K562 (cell line): ENCODE data around the gene TRPV5. TPM values are rescaled to one million over a fixed set of nuclear protein-coding genes. Genes with fewer than 3 reads are reported as not detected.

Experiments
- ATAC-seq: fragments of 200-7000 bp; cut with Tn5 transposase; 3 replicates; pipeline ENCODE4 v1.9.1; 2020; ENCODE audit warnings: moderate library complexity
- BruUV-seq: library from RNA; stranded (reverse); fragments of 400-500 nt; replicated peaks from 2 replicates; lab custom pipeline; 2021; lab: Mats Ljungman, UMichigan
- CTCF ChIA-PET: fragments of 300-600 bp; formaldehyde crosslinking; extraction: SDS; loops from one replicate; lab custom pipeline; 2021; ENCODE audit warnings: low intra/inter-chr PET ratio; lab: Yijun Ruan, JAX
- POLR2A ChIA-PET: fragments of 300-600, 350-650 bp; sonication (Branson Sonifier 250); formaldehyde crosslinking; extraction: SDS; loops from one replicate; lab custom pipeline; 2021; ENCODE audit warnings: antibody characterized with exemption, inconsistent platforms; lab: Yijun Ruan, JAX
- DNase-seq, 4 experiments: peaks; one replicate each; pipeline versions ENCODE4 v3.0.0 to v3.0.0-alpha.2; 2011 to 2018; ENCODE audit warnings: low spot score in 3 of 4, mixed read lengths in 3 of 4; ENCODE audit errors: extremely low read depth in 1 of 4
- FAIRE-seq: peaks from 2 replicates; lab custom pipeline; 2011; peaks lifted over from hg19 to GRCh38; lab: Jason Lieb, UNC
- H2AFZ ChIP-seq: 2 replicates; pipeline ENCODE4 v1.6.0; 2011; ENCODE audit warnings: low read depth, low read length, control low read depth, inconsistent platforms
- H3K27ac ChIP-seq: fragments of 200-600 bp; 3 replicates; pipeline ENCODE4 v1.8.0; 2011; ENCODE audit warnings: low read depth, mild to moderate bottlenecking, control low read depth, inconsistent platforms, low read length, moderate library complexity, mixed read lengths; ENCODE audit errors: extremely low read depth
- H3K27me3 ChIP-seq, 2 experiments: fragments of 300-600 bp in 1 of 2; 2 replicates in 1 of 2; 3 replicates in 1 of 2; pipeline versions ENCODE4 v1.6.0 to v1.8.0; 2011; ENCODE audit warnings: inconsistent platforms in 2 of 2, low read length in 2 of 2, mild to moderate bottlenecking in 1 of 2, mixed read lengths in 1 of 2, moderate library complexity in 1 of 2; ENCODE audit not compliant: control insufficient read depth in 2 of 2, insufficient read depth in 2 of 2
- H3K36me3 ChIP-seq: fragments of 300-600 bp; 3 replicates; pipeline ENCODE4 v1.8.0; 2011; ENCODE audit warnings: mild to moderate bottlenecking, low read length, inconsistent platforms; ENCODE audit not compliant: control insufficient read depth, insufficient read depth
- H3K4me1 ChIP-seq, 2 experiments: fragments of 200-600 bp in 1 of 2; replicated peaks in 1 of 2; 2 replicates in 1 of 2; 3 replicates in 1 of 2; pipeline versions ENCODE4 v1.5.1 to v1.8.0; 2011; ENCODE audit warnings: inconsistent platforms in 2 of 2, low read length in 2 of 2, mild to moderate bottlenecking in 1 of 2, mixed read lengths in 1 of 2, moderate library complexity in 1 of 2; ENCODE audit not compliant: control insufficient read depth in 2 of 2, insufficient read depth in 2 of 2
- H3K4me2 ChIP-seq: 2 replicates; pipeline ENCODE4 v1.6.1; 2011; ENCODE audit warnings: low read length, control low read depth, inconsistent platforms, mixed read lengths; ENCODE audit not compliant: insufficient read depth
- H3K4me3 ChIP-seq: fragments of 200-600 bp; sonication (generic), shearing (Covaris generic); 2 replicates; pipeline ENCODE4 v1.5.1; 2016; ENCODE audit warnings: control low read depth, inconsistent platforms
- H3K79me2 ChIP-seq: fragments of 200-600 bp; 3 replicates; pipeline ENCODE4 v1.8.0; 2011; ENCODE audit warnings: low read length, inconsistent platforms; ENCODE audit not compliant: control insufficient read depth, insufficient read depth
- H3K9ac ChIP-seq, 2 experiments: 2 replicates each; pipeline versions ENCODE4 v1.6.0 to v1.6.1; 2011; ENCODE audit warnings: low read depth in 2 of 2, low read length in 2 of 2, control low read depth in 1 of 2, inconsistent platforms in 1 of 2, mild to moderate bottlenecking in 1 of 2, mixed read lengths in 1 of 2; ENCODE audit not compliant: insufficient read depth in 1 of 2
- H3K9me1 ChIP-seq: one replicate; pipeline ENCODE4 v1.6.0; 2011; ENCODE audit warnings: inconsistent platforms, mild to moderate bottlenecking, low read length, moderate library complexity; ENCODE audit not compliant: control insufficient read depth, insufficient read depth
- H3K9me3 ChIP-seq: replicated peaks from 2 replicates; pipeline ENCODE4 v1.5.1; 2011; ENCODE audit warnings: low read depth, low read length, inconsistent platforms; ENCODE audit not compliant: control insufficient read depth, insufficient read depth
- H4K20me1 ChIP-seq: replicated peaks from 2 replicates; pipeline ENCODE4 v1.6.1; 2011; ENCODE audit warnings: low read length, inconsistent platforms, mixed read lengths; ENCODE audit not compliant: control insufficient read depth, insufficient read depth
- KHSRP ChIP-seq: fragments of 450-650 bp; IDR thresholded peaks from 2 replicates; pipeline ENCODE4 v1.6.1; 2017
- MBD2 ChIP-seq: sonication (generic); IDR thresholded peaks from 2 replicates; pipeline ENCODE4 v1.6.1; 2016; ENCODE audit warnings: low read depth, borderline replicate concordance
- NR2C1 ChIP-seq, 2 experiments: fragments of 450-650 bp; IDR thresholded peaks; 2 replicates each; pipeline ENCODE4 v1.6.1; 2017; ENCODE audit warnings: mild to moderate bottlenecking in 2 of 2, antibody characterized with exemption in 1 of 2, inconsistent platforms in 1 of 2, missing compliant biosample characterization in 1 of 2, missing genetic modification characterization in 1 of 2
- OTX1 ChIP-seq: fragments of 450-650 bp; formaldehyde crosslinking; IDR thresholded peaks from 2 replicates; pipeline ENCODE4 v1.4.0; 2022; ENCODE audit warnings: mild to moderate bottlenecking
- POLR2A ChIP-seq: fragments of 450-650 bp; conservative IDR thresholded peaks from 2 replicates; pipeline ENCODE4 v1.6.1; 2016
- POLR2B ChIP-seq: fragments of 450-650 bp; IDR thresholded peaks from 2 replicates; pipeline ENCODE4 v1.6.1; 2018; ENCODE audit warnings: low read depth; ENCODE audit not compliant: partially characterized antibody
- SUPT5H ChIP-seq: fragments of 450-650 bp; IDR thresholded peaks from 2 replicates; pipeline ENCODE4 v1.6.1; 2016
- THRB ChIP-seq: fragments of 450-650 bp; formaldehyde crosslinking; conservative IDR thresholded peaks from 2 replicates; pipeline ENCODE4 v1.4.0; 2022; ENCODE audit warnings: mild to moderate bottlenecking, missing genetic modification characterization
- WGBS: fragments of 100-300 bp; shearing (Covaris generic); methylation state at CpG from one replicate; pipeline ENCODE4 v1.1.6; 2016; ENCODE audit warnings: low coverage, mixed read lengths; ENCODE audit not compliant: insufficient coverage; ENCODE audit errors: missing lambda C conversion rate; 5-methylcytosine and 5-hydroxymethylcytosine counted together
- in situ Hi-C: fragments of 300-500 bp; cut with MboI; formaldehyde crosslinking; loops from 4 replicates; pipeline ENCODE4 v1.15.0; 2018; ENCODE audit warnings: inconsistent platforms, mixed read lengths
- intact Hi-C: fragments of 100-400 bp; cut with micrococcal nuclease; formaldehyde crosslinking; loops from 2 replicates; pipeline ENCODE4 v1.14.2; 2022
- polyA plus RNA-seq, 8 experiments: library from polyadenylated mRNA; depleted of rRNA in 4 of 8; stranded (reverse) in 5 of 8; unstranded in 3 of 8; fragments of >200 nt; fragmentation: Nextera tagmentation in 2 of 8; fragmentation: Illumina TruSeq in 1 of 8; extraction: Ambion mirVana in 2 of 8; extraction: Trizol in 1 of 8; gene quantifications; 2 replicates each; pipeline versions ENCODE4 v1.2.1 to v1.2.3, GENCODE V29; 2011 to 2014; ENCODE audit warnings: inconsistent platforms in 1 of 8, missing spikeins in 1 of 8
- total RNA-seq, 7 experiments: library from RNA; depleted of rRNA in 6 of 7; stranded (reverse); fragments of >200 nt in 6 of 7; fragmentation: Illumina TruSeq in 2 of 7; extraction: Trizol in 2 of 7; gene quantifications; 2 replicates each; pipeline versions ENCODE4 v1.2.1 to v1.2.3, GENCODE V29; 2011 to 2021; ENCODE audit warnings: low replicate concordance in 1 of 7

TRPV5 gene
- total and polyA plus RNA-seq, 9 of the 15 experiments (the other 6 are each of a cell fraction or from before 2014, with no cell fraction given) = not detected

DNA sequence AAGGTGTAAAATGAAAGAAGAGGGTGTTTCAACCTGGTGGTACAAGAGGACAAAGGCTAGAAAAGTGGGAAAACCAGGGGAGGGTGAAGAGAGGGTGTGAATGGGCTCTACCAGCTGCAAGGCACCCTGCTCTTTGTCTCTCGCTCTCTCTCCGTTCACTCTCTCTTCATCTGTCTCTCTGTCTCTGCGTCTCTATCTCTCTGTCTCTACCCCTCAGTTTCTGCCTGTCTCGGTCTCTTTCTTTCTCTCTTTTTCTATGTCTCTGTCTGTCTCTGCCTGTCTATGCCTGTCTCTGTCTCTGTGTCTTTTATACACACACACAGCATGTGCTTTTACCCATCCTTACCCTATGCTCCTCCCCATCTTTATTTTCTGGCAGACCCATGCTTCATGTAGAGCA is 5.1 kb upstream of the TRPV5 start:
- ChIA-PET POLR2A (no interaction called here), CTCF (no interaction called here)
- in situ Hi-C loops = no loop called here
- intact Hi-C loops = loop anchor here (2.0 kb wide), 1 partner anchor 22 kb away; no protein-coding TSS in a partner anchor
- Histone ChIP-seq H2AFZ (no peak overlapping the region), H3K9me1 (peaks cover 4% of the 10 kb centered on the region)
- DNase-seq = no peak
- no peak for FAIRE-seq
- peak; percentile 26; the same call in 1 of the 2 replicates for TF ChIP-seq SUPT5H
- TF ChIP-seq POLR2B = peak; percentile 24
- 0 out of 2 replicates have a peak, but pooled peaks have one; percentile 17 for TF ChIP-seq THRB (CRISPR knock-in tag)
- peak; percentile 72; the same call in 1 of the 2 replicates for TF ChIP-seq OTX1 (CRISPR knock-in tag)
- peak; percentile 59 for TF ChIP-seq POLR2A
- TF ChIP-seq KHSRP = no peak
- TF ChIP-seq MBD2 = no peak
- no peak for TF ChIP-seq NR2C1 (IDR thresholded peaks at IDR 0.05)
- no peak for TF ChIP-seq NR2C1 (tag; IDR thresholded peaks at IDR 0.05)
- TF ChIP-seq, all 486 proteins: peak for 5
- Histone ChIP-seq H3K9me3 (no peaks in the 10 kb centered on the region), H3K36me3 (peaks cover 28% of the 10 kb centered on the region), H3K27me3 (peaks cover 5 to 6% of the 10 kb centered on the region in 2 experiments; a peak in 2 of 5 replicates), H3K4me3 (no peak overlapping the region), H4K20me1 (no peaks in the 10 kb centered on the region; the same call in 1 of the 2 replicates), H3K4me1 (peaks cover 3 to 6% of the 10 kb centered on the region in 2 experiments; a peak in 2 of 5 replicates), H3K79me2 (no peaks in the 10 kb centered on the region), H3K4me2 (no peak overlapping the region), H3K27ac (no peak overlapping the region), H3K9ac (no peak overlapping the region)
- ATAC-seq = no peak
- no TSS peak for BruUV-seq
- 69% methylated on average over 4 of the region's 4 CpGs for WGBS
